Measurements from ENCODE around the gene KAZN.

DNA sequence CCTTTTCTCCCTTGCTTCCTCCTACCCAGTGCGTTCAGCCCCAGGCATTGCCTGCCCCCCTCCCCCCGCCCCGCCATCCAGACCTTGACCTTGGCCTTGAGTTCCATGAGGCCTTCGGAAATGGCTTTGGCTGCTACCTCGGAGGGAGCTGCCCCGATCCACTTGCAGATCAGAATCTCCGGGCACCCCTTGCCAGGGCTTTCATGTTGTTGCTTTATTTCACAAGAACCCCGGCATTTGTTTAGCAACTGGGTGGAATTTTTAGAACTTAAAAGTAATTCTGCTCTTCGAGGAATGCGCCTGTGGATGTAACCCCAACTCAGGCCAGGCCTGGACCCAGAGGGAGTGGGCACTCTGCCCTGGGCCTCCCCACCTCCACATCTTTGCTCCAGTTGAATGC is 401.0 kb downstream of the KAZN start:
- TF ChIP-seq, protein P1, sequence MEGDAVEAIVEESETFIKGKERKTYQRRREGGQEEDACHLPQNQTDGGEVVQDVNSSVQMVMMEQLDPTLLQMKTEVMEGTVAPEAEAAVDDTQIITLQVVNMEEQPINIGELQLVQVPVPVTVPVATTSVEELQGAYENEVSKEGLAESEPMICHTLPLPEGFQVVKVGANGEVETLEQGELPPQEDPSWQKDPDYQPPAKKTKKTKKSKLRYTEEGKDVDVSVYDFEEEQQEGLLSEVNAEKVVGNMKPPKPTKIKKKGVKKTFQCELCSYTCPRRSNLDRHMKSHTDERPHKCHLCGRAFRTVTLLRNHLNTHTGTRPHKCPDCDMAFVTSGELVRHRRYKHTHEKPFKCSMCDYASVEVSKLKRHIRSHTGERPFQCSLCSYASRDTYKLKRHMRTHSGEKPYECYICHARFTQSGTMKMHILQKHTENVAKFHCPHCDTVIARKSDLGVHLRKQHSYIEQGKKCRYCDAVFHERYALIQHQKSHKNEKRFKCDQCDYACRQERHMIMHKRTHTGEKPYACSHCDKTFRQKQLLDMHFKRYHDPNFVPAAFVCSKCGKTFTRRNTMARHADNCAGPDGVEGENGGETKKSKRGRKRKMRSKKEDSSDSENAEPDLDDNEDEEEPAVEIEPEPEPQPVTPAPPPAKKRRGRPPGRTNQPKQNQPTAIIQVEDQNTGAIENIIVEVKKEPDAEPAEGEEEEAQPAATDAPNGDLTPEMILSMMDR (conservative IDR thresholded peaks at IDR 0.05; ENCODE audit: low read length), result no peak
- no peak for TF ChIP-seq EZH2phosphoT487 (IDR thresholded peaks at IDR 0.05; ENCODE audit: borderline replicate concordance)
